HG02588 (cell line): Measurements from ENCODE around the gene CMTM3.
"Not testable (repeated sequence)": the region's sequence is repeated elsewhere in the genome, so short reads cannot be mapped to it uniquely, and the experiment has no call there.

ENCODE experiments used
- ATAC-seq: cut with Tn5 transposase; IDR thresholded peaks from one replicate; pipeline ENCODE4 v1.9.1; 2021; ENCODE audit warnings: mild to moderate bottlenecking, moderate library complexity; ENCODE audit not compliant: unreplicated experiment

The CMTM3 gene

DNA sequence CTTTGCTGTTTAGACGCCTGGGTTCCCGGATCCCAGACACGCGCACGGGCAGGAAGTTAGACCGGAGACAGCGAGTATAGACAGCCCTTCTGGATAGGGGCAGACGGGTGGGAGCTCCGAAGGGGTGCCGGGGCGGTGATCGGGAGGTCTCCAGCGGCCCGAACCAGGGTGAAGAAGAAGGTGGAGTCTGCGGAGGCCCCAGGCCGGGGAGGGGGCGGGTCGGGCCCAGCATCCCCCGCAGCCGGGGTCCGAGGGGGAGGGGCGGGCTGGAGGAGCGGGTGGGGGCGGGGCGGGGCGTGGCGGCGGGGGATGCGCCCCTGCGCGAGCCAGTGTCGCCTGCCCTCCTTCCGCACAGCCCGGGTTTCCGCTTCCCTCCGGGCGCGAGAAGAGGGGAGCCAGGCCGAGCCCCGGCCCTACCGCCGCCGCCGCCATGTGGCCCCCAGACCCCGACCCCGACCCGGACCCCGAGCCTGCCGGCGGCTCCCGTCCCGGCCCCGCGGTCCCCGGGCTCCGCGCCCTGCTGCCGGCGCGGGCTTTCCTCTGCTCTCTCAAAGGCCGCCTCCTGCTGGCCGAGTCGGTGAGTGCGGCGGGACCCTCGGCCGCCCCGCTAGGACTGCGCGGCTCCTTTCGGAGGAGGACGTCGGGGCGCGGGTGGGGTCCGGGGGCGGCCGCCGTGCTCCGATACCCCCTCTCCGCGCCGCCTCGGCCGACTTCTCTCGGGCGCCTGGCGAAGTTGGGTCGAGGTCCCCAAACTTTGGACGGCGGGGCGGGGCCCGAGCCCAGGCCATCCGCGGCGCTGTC is at the start of gene CMTM3:
Gene CMTM3, plus strand, starts transcription at position 329 of the 801 bp plus-strand sequence. Its CDS starts 102 bp downstream, at position 431.
- ATAC-seq: peak; percentile 48

DNA sequence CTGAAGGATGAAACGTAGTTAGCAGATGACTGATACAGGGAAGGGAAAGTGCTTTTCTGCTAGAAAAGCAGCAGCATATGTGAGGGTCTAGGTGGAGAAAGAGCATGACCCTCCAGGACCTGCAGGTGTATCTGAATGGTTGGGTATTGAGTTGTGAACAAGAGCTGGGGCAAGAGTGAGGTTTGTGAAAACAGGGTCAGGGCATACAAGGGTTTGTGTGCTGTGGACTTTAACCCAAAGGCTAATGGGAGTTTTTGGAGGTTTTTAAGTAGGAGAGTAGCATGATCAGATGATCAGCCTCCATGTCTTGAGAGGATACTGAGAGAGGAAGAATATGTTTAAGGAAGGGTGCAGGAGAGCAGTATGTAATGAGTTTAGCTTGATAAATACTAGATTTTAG is 44.4 kb upstream of the CMTM3 start:
- no peak for ATAC-seq

DNA sequence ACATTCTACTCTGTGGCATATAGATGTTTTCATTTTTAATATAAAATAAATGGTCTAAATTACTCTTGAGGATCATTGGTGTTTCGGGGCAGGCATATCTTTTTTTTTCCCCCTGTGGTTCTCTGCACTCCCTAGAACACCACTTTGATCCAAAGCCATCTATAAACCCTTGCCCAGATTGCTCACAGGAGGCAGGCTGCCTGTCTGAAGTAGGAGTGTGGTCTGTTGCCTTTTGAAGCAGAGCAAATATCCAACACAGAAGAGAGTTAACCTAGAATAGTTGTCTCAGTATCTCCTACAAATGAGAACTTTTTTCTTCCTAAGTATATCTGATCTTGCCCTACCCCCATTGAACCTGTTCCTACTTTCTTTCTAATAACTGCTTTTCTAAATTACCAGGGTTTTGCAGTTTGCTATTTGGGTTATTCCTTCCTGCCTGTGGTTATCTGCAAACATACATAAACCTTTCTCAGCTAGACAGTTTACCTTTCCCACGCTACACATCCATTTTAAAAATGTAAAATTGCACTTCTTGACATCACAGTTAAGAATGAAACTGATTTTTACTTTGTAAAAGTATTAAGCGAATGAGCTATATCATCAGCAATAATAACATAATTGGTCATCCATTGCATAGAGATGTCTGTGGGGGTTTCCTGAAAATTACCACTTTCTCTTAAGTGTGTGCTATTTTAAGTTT is 43.0 kb upstream of the CMTM3 start:
- ATAC-seq: no peak

- no peak for ATAC-seq
Measured at GRCh38 chr16:66562409-66562808, 42.1 kb upstream of the CMTM3 start.

DNA sequence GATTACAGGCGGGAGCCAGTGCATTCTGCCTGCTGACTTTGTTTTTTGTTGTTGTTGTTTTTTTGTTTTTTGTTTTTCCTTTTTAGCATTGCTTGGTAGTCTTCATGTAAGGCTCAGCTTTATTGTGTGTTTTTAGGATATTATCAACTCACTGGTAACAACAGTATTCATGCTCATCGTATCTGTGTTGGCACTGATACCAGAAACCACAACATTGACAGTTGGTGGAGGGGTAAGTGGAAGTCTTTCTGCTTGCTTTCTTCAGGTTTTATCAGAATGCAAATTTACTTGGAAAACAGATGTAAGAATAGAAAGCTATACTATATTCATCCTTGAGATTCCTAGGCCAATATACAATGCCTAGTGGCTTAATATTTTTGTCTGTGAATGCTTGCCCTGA is 41.5 kb upstream of the CMTM3 start:
- ATAC-seq: no peak

DNA sequence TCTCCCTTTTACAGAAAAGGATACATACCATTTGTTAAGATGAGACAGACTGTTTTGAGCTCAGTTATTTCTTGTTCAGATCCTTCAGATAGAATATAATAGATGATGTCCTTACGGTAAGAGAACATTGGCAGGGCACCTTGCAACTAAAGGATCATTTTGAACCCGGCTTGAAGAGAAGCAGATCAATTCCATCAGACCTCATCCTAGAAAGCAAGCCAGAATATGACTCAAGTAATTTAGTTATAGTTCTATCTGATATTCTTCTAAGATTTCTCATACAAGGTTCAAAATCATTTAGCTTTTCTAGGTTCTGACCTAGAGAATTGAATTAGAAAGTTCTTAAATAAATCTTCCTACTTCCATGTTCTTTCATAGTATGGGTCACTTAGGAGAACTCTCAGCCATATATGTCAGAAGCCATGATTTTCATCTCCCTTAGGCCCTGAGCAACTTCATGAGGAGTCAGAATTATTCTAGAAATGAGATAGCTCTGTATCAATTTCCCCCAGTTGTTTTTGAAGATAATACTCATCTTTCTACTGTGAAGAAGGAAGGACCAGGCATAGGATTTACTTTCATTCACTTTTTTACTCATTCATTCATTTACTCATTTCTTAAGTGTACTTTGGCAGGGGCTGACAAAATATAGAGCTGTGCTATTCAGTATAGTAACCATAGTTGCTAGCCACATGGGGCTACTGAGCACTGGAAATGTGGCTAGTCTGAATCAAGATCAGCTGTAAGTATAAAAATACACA is 40.8 kb upstream of the CMTM3 start:
- ATAC-seq: no peak

GRCh38 chr16:66566051-66566901 is 38.2 kb upstream of the CMTM3 start, which contains the start of gene CMTM1:
TSS of gene CMTM1 (plus strand) at chr16:66566439. CDS start at chr16:66566514, 75 bp downstream.
- no peak for ATAC-seq

GRCh38 chr16:66567270-66567669 is 37.2 kb upstream of the CMTM3 start:
- not testable (repeated sequence) for ATAC-seq

GRCh38 chr16:66568355-66568754 is 36.1 kb upstream of the CMTM3 start:
- ATAC-seq: no peak

GRCh38 chr16:66569131-66569530 is 35.4 kb upstream of the CMTM3 start:
- no peak for ATAC-seq

GRCh38 chr16:66569827-66570405 is 34.6 kb upstream of the CMTM3 start:
- no peak for ATAC-seq

- no peak for ATAC-seq
Measured at GRCh38 chr16:66572356-66572755, 32.1 kb upstream of the CMTM3 start.

- ATAC-seq: no peak
Measured at GRCh38 chr16:66574081-66574480, 30.4 kb upstream of the CMTM3 start.

DNA sequence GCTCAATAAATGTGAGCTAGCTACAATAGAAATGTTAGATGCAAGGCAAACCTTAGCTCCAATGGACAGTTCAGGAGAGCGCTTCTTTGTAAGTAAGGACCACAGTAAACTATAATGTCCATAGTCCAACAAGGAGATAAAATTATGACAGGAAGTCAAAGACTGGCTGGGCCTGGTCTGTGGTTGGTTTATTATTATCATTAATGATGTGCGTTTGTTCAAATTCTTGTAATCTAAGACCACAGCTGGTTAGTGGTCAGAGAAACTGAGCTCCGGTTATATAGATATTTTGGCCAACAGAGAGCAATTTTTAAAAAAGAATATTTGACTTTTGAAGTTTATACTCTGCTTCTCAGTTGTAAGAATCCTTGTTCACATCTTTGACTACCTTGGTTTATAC is 30.0 kb upstream of the CMTM3 start:
- ATAC-seq: no peak

GRCh38 chr16:66575060-66575459 is 29.4 kb upstream of the CMTM3 start:
- ATAC-seq: no peak

DNA sequence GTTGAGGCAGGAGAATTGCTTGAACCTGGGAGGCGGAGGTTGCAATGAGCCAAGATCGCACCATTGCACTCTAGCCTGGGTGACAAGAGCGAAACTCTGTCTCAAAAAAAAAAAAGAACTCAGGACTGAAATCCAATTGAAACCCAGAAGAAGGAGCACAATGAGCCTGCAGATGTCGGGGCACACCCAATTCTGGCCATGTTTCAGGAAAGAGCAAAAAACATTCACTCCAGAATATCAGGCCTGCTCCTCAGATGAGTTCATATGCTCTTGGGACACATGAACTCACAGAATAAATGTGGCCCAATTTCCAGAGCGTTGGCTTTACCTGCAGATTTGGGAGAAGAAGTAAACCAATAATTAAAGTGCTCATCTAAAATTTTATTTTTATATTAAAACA is 28.2 kb upstream of the CMTM3 start:
- ATAC-seq: no peak

- no peak for ATAC-seq
Measured at GRCh38 chr16:66578651-66579531, 25.6 kb upstream of the CMTM3 start, which contains the start of gene CMTM2. TSS of gene CMTM2 (plus strand) at chr16:66579463. CDS start at chr16:66579608, 145 bp downstream.

DNA sequence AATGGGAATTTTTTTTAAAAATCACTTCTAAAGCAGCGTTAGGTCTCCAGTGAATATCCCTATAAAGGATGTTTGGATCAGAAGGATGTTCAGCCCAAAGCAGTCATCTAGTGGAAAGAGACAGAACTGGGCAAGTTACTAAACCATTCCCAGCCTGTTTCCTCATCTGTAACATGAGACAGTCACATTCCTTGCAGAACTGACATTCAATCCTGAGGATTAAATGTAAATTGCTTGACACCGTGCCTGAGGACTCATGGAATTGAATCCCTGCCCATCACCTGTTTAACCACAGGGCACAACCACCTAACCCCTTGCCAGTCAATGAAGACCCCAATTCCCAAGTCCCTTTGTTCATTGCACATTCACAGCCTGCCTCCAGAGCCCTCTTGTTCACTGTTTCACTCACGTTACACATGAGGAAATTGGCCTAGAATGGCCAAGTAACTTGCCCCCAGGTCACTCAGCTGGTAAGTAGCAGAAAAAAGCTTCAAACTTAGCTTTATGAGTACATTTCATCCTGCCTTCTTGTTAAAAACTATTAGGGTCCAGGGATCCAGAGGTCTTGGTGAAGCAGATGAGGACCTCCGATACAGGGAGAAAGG is 23.8 kb upstream of the CMTM3 start:
- no peak for ATAC-seq
